Endothelial cell (in vitro differentiated cells): ENCODE measurements around the gene ZNF518A. TPM values are rescaled to one million over a fixed set of nuclear protein-coding genes. Genes with fewer than 3 reads are reported as not detected.
"Not testable (repeated sequence)": the region's sequence is repeated elsewhere in the genome, so short reads cannot be mapped to it uniquely, and the experiment has no call there.

ENCODE experiments used
- DNase-seq: peaks from one replicate; pipeline ENCODE4 v3.0.0; 2021; ENCODE audit warnings: low spot score
- H3K27ac Mint-ChIP-seq: one replicate; pipeline ENCODE4 v1.8.0; 2021; ENCODE audit warnings: mixed read lengths, inconsistent platforms; ENCODE audit not compliant: unreplicated experiment
- H3K27me3 Mint-ChIP-seq: one replicate; pipeline ENCODE4 v1.8.0; 2021; ENCODE audit warnings: mild to moderate bottlenecking, moderate library complexity, mixed read lengths, inconsistent platforms; ENCODE audit not compliant: unreplicated experiment
- H3K36me3 Mint-ChIP-seq: one replicate; pipeline ENCODE4 v1.8.0; 2021; ENCODE audit warnings: mild to moderate bottlenecking, low read depth, mixed read lengths, inconsistent platforms; ENCODE audit not compliant: unreplicated experiment
- H3K4me1 Mint-ChIP-seq: one replicate; pipeline ENCODE4 v1.8.0; 2021; ENCODE audit warnings: mild to moderate bottlenecking, mixed read lengths, inconsistent platforms; ENCODE audit not compliant: unreplicated experiment
- H3K4me3 Mint-ChIP-seq: one replicate; pipeline ENCODE4 v1.8.0; 2021; ENCODE audit warnings: mild to moderate bottlenecking, mixed read lengths, inconsistent platforms; ENCODE audit not compliant: unreplicated experiment
- H3K9me3 Mint-ChIP-seq: one replicate; pipeline ENCODE4 v1.8.0; 2021; ENCODE audit warnings: mixed read lengths, inconsistent platforms; ENCODE audit not compliant: unreplicated experiment
- CTCF ChIP-seq: fragments of 200-600 bp; sonication (generic); IDR thresholded peaks from one replicate; pipeline ENCODE4 v1.5.0; 2021; ENCODE audit warnings: antibody characterized with exemption; ENCODE audit not compliant: unreplicated experiment
- total RNA-seq: library from RNA; stranded (reverse); fragmentation: NEBNext Ultra II Directional; extraction: Animal tissue kit (Norgen Biotek cat#: 25700); gene quantifications from one replicate; pipeline ENCODE4 v1.2.1, GENCODE V29; 2021; ENCODE audit not compliant: unreplicated experiment

Gene ZNF518A
- total RNA-seq, 1 donor from 2014 or later = 47.8 TPM

- H3K27me3 Mint-ChIP-seq = no peaks in the 10 kb centered on the region
- no peaks in the 10 kb centered on the region for H3K9me3 Mint-ChIP-seq
- H3K27ac Mint-ChIP-seq = no peak overlapping the region
- no peak for TF ChIP-seq CTCF
- no peak for DNase-seq
- H3K36me3 Mint-ChIP-seq = no peaks in the 10 kb centered on the region
- no peaks in the 10 kb centered on the region for H3K4me1 Mint-ChIP-seq
- no peak overlapping the region for H3K4me3 Mint-ChIP-seq
These were observed 58.3 kb downstream of the ZNF518A start for GRCh38 chr10:96188421-96188820.

GRCh38 chr10:96188916-96189315 lies 58.8 kb downstream of the ZNF518A start:
- H3K9me3 Mint-ChIP-seq = no peaks in the 10 kb centered on the region
- no peaks in the 10 kb centered on the region for H3K4me1 Mint-ChIP-seq
- no peaks in the 10 kb centered on the region for H3K36me3 Mint-ChIP-seq
- DNase-seq = no peak
- no peak overlapping the region for H3K27ac Mint-ChIP-seq
- no peak for TF ChIP-seq CTCF
- no peaks in the 10 kb centered on the region for H3K27me3 Mint-ChIP-seq
- no peak overlapping the region for H3K4me3 Mint-ChIP-seq

GRCh38 chr10:96189505-96189904 lies 59.4 kb downstream of the ZNF518A start:
- DNase-seq, H3K9me3 Mint-ChIP-seq, H3K27me3 Mint-ChIP-seq, H3K36me3 Mint-ChIP-seq, H3K4me3 Mint-ChIP-seq, H3K4me1 Mint-ChIP-seq, H3K27ac Mint-ChIP-seq: not testable (repeated sequence)

GRCh38 chr10:96201525-96201924 lies 71.4 kb downstream of the ZNF518A start:
- no peaks in the 10 kb centered on the region for H3K36me3 Mint-ChIP-seq
- no peak overlapping the region for H3K27ac Mint-ChIP-seq
- H3K27me3 Mint-ChIP-seq = peaks cover 3% of the 10 kb centered on the region
- H3K4me3 Mint-ChIP-seq = no peak overlapping the region
- H3K9me3 Mint-ChIP-seq = no peaks in the 10 kb centered on the region
- peaks cover 4% of the 10 kb centered on the region for H3K4me1 Mint-ChIP-seq
- no peak for DNase-seq
- TF ChIP-seq CTCF = no peak

GRCh38 chr10:96205580-96205979 lies 75.5 kb downstream of the ZNF518A start:
- no peaks in the 10 kb centered on the region for H3K36me3 Mint-ChIP-seq
- no peak for TF ChIP-seq CTCF
- no peak for DNase-seq
- H3K9me3 Mint-ChIP-seq = no peaks in the 10 kb centered on the region
- H3K27ac Mint-ChIP-seq = no peak overlapping the region
- H3K27me3 Mint-ChIP-seq = peaks cover 3% of the 10 kb centered on the region
- H3K4me3 Mint-ChIP-seq = no peak overlapping the region
- H3K4me1 Mint-ChIP-seq = peaks cover 4% of the 10 kb centered on the region

- H3K36me3 Mint-ChIP-seq = no peaks in the 10 kb centered on the region
- H3K4me3 Mint-ChIP-seq = no peak overlapping the region
- no peaks in the 10 kb centered on the region for H3K9me3 Mint-ChIP-seq
- H3K27ac Mint-ChIP-seq = no peak overlapping the region
- no peaks in the 10 kb centered on the region for H3K27me3 Mint-ChIP-seq
- TF ChIP-seq CTCF = no peak
- DNase-seq = no peak
- peaks cover 10% of the 10 kb centered on the region for H3K4me1 Mint-ChIP-seq
These were observed 78.2 kb downstream of the ZNF518A start for GRCh38 chr10:96208271-96208670.
